H9 (cell line): ENCODE results near the gene NUP155. TPM values are rescaled to one million over a fixed set of nuclear protein-coding genes. Genes with fewer than 3 reads are reported as not detected.
"Not testable (repeated sequence)": the region's sequence is repeated elsewhere in the genome, so short reads cannot be mapped to it uniquely, and the experiment has no call there.

Source experiments
- DNase-seq: peaks from one replicate; pipeline ENCODE4 v3.0.0-alpha.2; 2017
- H2AFZ ChIP-seq: one replicate; pipeline ENCODE4 v1.6.1; 2013; ENCODE audit warnings: mild to moderate bottlenecking, low read length, control low read depth, moderate library complexity
- H2AK5ac ChIP-seq: 2 replicates; pipeline ENCODE4 v1.6.1; 2013; ENCODE audit warnings: low read length, control low read depth, mixed read lengths; ENCODE audit not compliant: insufficient read length
- H2BK120ac ChIP-seq: one replicate; pipeline ENCODE4 v1.6.1; 2013; ENCODE audit warnings: low read depth, mild to moderate bottlenecking, low read length, control low read depth, inconsistent platforms; ENCODE audit not compliant: poor library complexity, severe bottlenecking
- H2BK12ac ChIP-seq: 2 replicates; pipeline ENCODE4 v1.6.1; 2013; ENCODE audit warnings: low read length, control low read depth, mixed read lengths, low read depth; ENCODE audit not compliant: insufficient read length
- H2BK15ac ChIP-seq: 2 replicates; pipeline ENCODE4 v1.6.1; 2013; ENCODE audit warnings: low read depth, low read length, control low read depth
- H2BK20ac ChIP-seq: one replicate; pipeline ENCODE4 v1.6.1; 2013; ENCODE audit warnings: low read depth, mild to moderate bottlenecking, low read length, control low read depth, inconsistent platforms; ENCODE audit not compliant: poor library complexity, severe bottlenecking
- H2BK5ac ChIP-seq: 2 replicates; pipeline ENCODE4 v1.6.1; 2013; ENCODE audit warnings: low read length, control low read depth, mixed read lengths; ENCODE audit not compliant: insufficient read length
- H3K14ac ChIP-seq: 2 replicates; pipeline ENCODE4 v1.6.1; 2013; ENCODE audit warnings: low read length, control low read depth; ENCODE audit not compliant: insufficient read depth
- H3K18ac ChIP-seq: 2 replicates; pipeline ENCODE4 v1.6.1; 2013; ENCODE audit warnings: low read depth, mild to moderate bottlenecking, mixed read lengths, low read length, control low read depth; ENCODE audit not compliant: insufficient read length
- H3K23ac ChIP-seq: 2 replicates; pipeline ENCODE4 v1.6.1; 2013; ENCODE audit warnings: low read length, control low read depth, mixed read lengths, low read depth; ENCODE audit not compliant: insufficient read length
- H3K23me2 ChIP-seq: 2 replicates; pipeline ENCODE4 v1.6.1; 2013; ENCODE audit warnings: low read depth, mild to moderate bottlenecking, mixed read lengths, low read length, control low read depth; ENCODE audit not compliant: insufficient read length, poor library complexity, severe bottlenecking
- H3K27ac ChIP-seq: 2 replicates; pipeline ENCODE4 v1.5.1; 2013; ENCODE audit warnings: low read length, control low read depth, mixed read lengths, low read depth; ENCODE audit not compliant: insufficient read length
- H3K27me3 ChIP-seq: 2 replicates; pipeline ENCODE4 v1.6.1; 2013; ENCODE audit warnings: low read length, control low read depth, inconsistent platforms; ENCODE audit not compliant: insufficient read depth
- H3K4ac ChIP-seq: 2 replicates; pipeline ENCODE4 v1.6.1; 2013; ENCODE audit warnings: low read depth, mild to moderate bottlenecking, control low read depth, inconsistent platforms, low read length, moderate library complexity
- H3K4me1 ChIP-seq: 2 replicates; pipeline ENCODE4 v1.6.1; 2013; ENCODE audit warnings: low read length, control low read depth, inconsistent platforms; ENCODE audit not compliant: insufficient read depth
- H3K4me2 ChIP-seq: 2 replicates; pipeline ENCODE4 v1.6.1; 2013; ENCODE audit warnings: low read length, control low read depth, mixed read lengths; ENCODE audit not compliant: insufficient read length, insufficient read depth
- H3K56ac ChIP-seq: 2 replicates; pipeline ENCODE4 v1.6.1; 2013; ENCODE audit warnings: low read depth, mild to moderate bottlenecking, mixed read lengths, low read length, control low read depth; ENCODE audit not compliant: insufficient read length
- H3K79me1 ChIP-seq: 2 replicates; pipeline ENCODE4 v1.6.1; 2013; ENCODE audit warnings: low read depth, mild to moderate bottlenecking, moderate library complexity, low read length, control low read depth, inconsistent platforms; ENCODE audit not compliant: insufficient read depth, poor library complexity, severe bottlenecking
- H3K79me2 ChIP-seq: 2 replicates; pipeline ENCODE4 v1.6.1; 2013; ENCODE audit warnings: low read length, control low read depth, inconsistent platforms; ENCODE audit not compliant: insufficient read depth
- H3K9ac ChIP-seq: 2 replicates; pipeline ENCODE4 v1.6.1; 2013; ENCODE audit warnings: low read length, control low read depth, mixed read lengths; ENCODE audit not compliant: insufficient read length; ENCODE audit errors: extremely low read depth
- H3K9me3 ChIP-seq: one replicate; pipeline ENCODE4 v1.6.1; 2013; ENCODE audit warnings: low read depth, low read length, inconsistent platforms; ENCODE audit not compliant: control insufficient read depth
- H3T11ph ChIP-seq: one replicate; pipeline ENCODE4 v1.6.1; 2013; ENCODE audit warnings: mild to moderate bottlenecking, low read length, control low read depth, inconsistent platforms
- H4K20me1 ChIP-seq: one replicate; pipeline ENCODE4 v1.6.1; 2013; ENCODE audit not compliant: control insufficient read depth, insufficient read length, insufficient read depth
- H4K5ac ChIP-seq: 2 replicates; pipeline ENCODE4 v1.6.1; 2013; ENCODE audit warnings: low read depth, mild to moderate bottlenecking, mixed read lengths, low read length, control low read depth; ENCODE audit not compliant: insufficient read length
- H4K8ac ChIP-seq: replicated peaks from 2 replicates; pipeline ENCODE4 v1.6.1; 2013; ENCODE audit warnings: low read length, control low read depth, mixed read lengths, low read depth; ENCODE audit not compliant: insufficient read length
- H4K91ac ChIP-seq: 2 replicates; pipeline ENCODE4 v1.6.1; 2013; ENCODE audit warnings: low read depth, mild to moderate bottlenecking, moderate library complexity, mixed read lengths, low read length, control low read depth; ENCODE audit not compliant: insufficient read length
- H3K27ac Mint-ChIP-seq, 3 experiments: 2 replicates in 2 of 3; 3 replicates in 1 of 3; pipeline ENCODE4 v1.8.0; 2020 to 2021; ENCODE audit warnings: mixed read lengths in 3 of 3, mild to moderate bottlenecking in 1 of 3, moderate library complexity in 1 of 3
- H3K27me3 Mint-ChIP-seq: 2 replicates; pipeline ENCODE4 v1.8.0; 2021; ENCODE audit warnings: low read depth, mild to moderate bottlenecking, moderate library complexity, mixed read lengths
- H3K36me3 Mint-ChIP-seq, 3 experiments: 2 replicates in 2 of 3; 3 replicates in 1 of 3; pipeline ENCODE4 v1.8.0; 2020 to 2021; ENCODE audit warnings: low read depth in 3 of 3, mixed read lengths in 3 of 3; ENCODE audit not compliant: insufficient read depth in 1 of 3
- H3K4me1 Mint-ChIP-seq, 2 experiments: 2 replicates each; pipeline ENCODE4 v1.8.0; 2020; ENCODE audit warnings: mixed read lengths in 2 of 2
- H3K4me3 Mint-ChIP-seq, 2 experiments: 2 replicates in 1 of 2; 3 replicates in 1 of 2; pipeline ENCODE4 v1.8.0; 2020 to 2021; ENCODE audit warnings: mild to moderate bottlenecking in 2 of 2, mixed read lengths in 2 of 2, moderate library complexity in 1 of 2
- H3K9me3 Mint-ChIP-seq, 2 experiments: 2 replicates in 1 of 2; 3 replicates in 1 of 2; pipeline ENCODE4 v1.8.0; 2020; ENCODE audit warnings: mild to moderate bottlenecking in 2 of 2, mixed read lengths in 2 of 2, moderate library complexity in 1 of 2
- WGBS: extraction: QIAGEN DNeasy Blood & Tissue Kit; methylation state at CpG from one replicate; pipeline ENCODE4 v1.1.7; 2013; ENCODE audit warnings: missing lambda C conversion rate, low lambda C conversion rate, mixed read lengths; ENCODE audit not compliant: insufficient read length; ENCODE audit errors: extremely low coverage; 5-methylcytosine and 5-hydroxymethylcytosine counted together
- total RNA-seq: library from RNA; stranded (reverse); gene quantifications from 2 replicates; pipeline ENCODE4 v1.2.1, GENCODE V29; 2021
- TF ChIP-seq, protein P1 (sequence below): fragments of 200-600 bp; sonication (generic); conservative IDR thresholded peaks from 3 replicates; pipeline ENCODE4 v1.8.0; 2021; ENCODE audit warnings: antibody characterized with exemption, mild to moderate bottlenecking

NUP155 gene
- total RNA-seq, 1 experiment from 2014 or later = 82.4 TPM

GRCh38 chr5:37355161-37355560 is 15.7 kb downstream of the NUP155 start:
- no peak overlapping the region for H3K4ac ChIP-seq
- Mint-ChIP-seq H3K4me3 (no peak overlapping the region), H3K4me1 (no peaks in the 10 kb centered on the region), H3K36me3 (peaks cover 12 to 59% (median 45%) of the 10 kb centered on the region in 3 experiments; a peak in 6 of 7 replicates), H3K9me3 (no peaks in the 10 kb centered on the region), H3K27me3 (no peaks in the 10 kb centered on the region), H3K27ac (no peak overlapping the region)
- H2BK20ac ChIP-seq = no peak overlapping the region
- H4K8ac ChIP-seq = no peak overlapping the region
- no peak overlapping the region for H3K18ac ChIP-seq
- no CpG with 5 or more reads among the region's 6 CpGs for WGBS
- H3K79me1 ChIP-seq = no peaks in the 10 kb centered on the region
- H2BK120ac ChIP-seq = no peak overlapping the region
- TF ChIP-seq, protein P1, sequence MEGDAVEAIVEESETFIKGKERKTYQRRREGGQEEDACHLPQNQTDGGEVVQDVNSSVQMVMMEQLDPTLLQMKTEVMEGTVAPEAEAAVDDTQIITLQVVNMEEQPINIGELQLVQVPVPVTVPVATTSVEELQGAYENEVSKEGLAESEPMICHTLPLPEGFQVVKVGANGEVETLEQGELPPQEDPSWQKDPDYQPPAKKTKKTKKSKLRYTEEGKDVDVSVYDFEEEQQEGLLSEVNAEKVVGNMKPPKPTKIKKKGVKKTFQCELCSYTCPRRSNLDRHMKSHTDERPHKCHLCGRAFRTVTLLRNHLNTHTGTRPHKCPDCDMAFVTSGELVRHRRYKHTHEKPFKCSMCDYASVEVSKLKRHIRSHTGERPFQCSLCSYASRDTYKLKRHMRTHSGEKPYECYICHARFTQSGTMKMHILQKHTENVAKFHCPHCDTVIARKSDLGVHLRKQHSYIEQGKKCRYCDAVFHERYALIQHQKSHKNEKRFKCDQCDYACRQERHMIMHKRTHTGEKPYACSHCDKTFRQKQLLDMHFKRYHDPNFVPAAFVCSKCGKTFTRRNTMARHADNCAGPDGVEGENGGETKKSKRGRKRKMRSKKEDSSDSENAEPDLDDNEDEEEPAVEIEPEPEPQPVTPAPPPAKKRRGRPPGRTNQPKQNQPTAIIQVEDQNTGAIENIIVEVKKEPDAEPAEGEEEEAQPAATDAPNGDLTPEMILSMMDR = no peak
- H3K14ac ChIP-seq = no peak overlapping the region
- no peak overlapping the region for H4K5ac ChIP-seq
- H3K4me1 ChIP-seq = no peaks in the 10 kb centered on the region
- H2BK15ac ChIP-seq = no peak overlapping the region
- H2AK5ac ChIP-seq = no peak overlapping the region
- H3K4me2 ChIP-seq = no peak overlapping the region
- no peak overlapping the region for H2AFZ ChIP-seq
- H3K9me3 ChIP-seq = no peaks in the 10 kb centered on the region
- no peak overlapping the region for H2BK5ac ChIP-seq
- H3K56ac ChIP-seq = no peak overlapping the region
- H3K23me2 ChIP-seq = no peaks in the 10 kb centered on the region
- DNase-seq = no peak
- H3K9ac ChIP-seq = no peak overlapping the region
- no peaks in the 10 kb centered on the region for H4K20me1 ChIP-seq
- no peak overlapping the region for H3T11ph ChIP-seq
- no peaks in the 10 kb centered on the region; the same call in 1 of the 2 replicates for H3K79me2 ChIP-seq
- no peak overlapping the region for H2BK12ac ChIP-seq
- no peak overlapping the region for H3K27ac ChIP-seq
- H4K91ac ChIP-seq = no peak overlapping the region
- no peaks in the 10 kb centered on the region for H3K27me3 ChIP-seq
- H3K23ac ChIP-seq = no peak overlapping the region

GRCh38 chr5:37342741-37343140 is 28.2 kb downstream of the NUP155 start:
- not testable (repeated sequence) for H3K56ac ChIP-seq, H3K9me3 Mint-ChIP-seq, H3K27me3 ChIP-seq, DNase-seq, H2BK20ac ChIP-seq, H2BK12ac ChIP-seq, H2BK120ac ChIP-seq, H2BK5ac ChIP-seq, H3K79me2 ChIP-seq, H2BK15ac ChIP-seq, H3K14ac ChIP-seq, H3K27ac ChIP-seq, H3K27me3 Mint-ChIP-seq, H2AFZ ChIP-seq, H3K4ac ChIP-seq, H3K18ac ChIP-seq, H3K27ac Mint-ChIP-seq, H3K4me1 ChIP-seq, H3K4me1 Mint-ChIP-seq, H2AK5ac ChIP-seq, H4K5ac ChIP-seq, H4K8ac ChIP-seq, H3K4me3 Mint-ChIP-seq, H3K79me1 ChIP-seq, H3T11ph ChIP-seq, H4K91ac ChIP-seq, H3K9ac ChIP-seq, H3K4me2 ChIP-seq, H3K23me2 ChIP-seq, H3K9me3 ChIP-seq, H4K20me1 ChIP-seq, H3K23ac ChIP-seq
- no CpG with 5 or more reads among the region's 18 CpGs for WGBS
- H3K36me3 Mint-ChIP-seq = peaks cover 35 to 83% (median 66%) of the 10 kb centered on the region in 3 experiments
